ENCODE results near the gene RNH1. TPM values are rescaled to one million over a fixed set of nuclear protein-coding genes. Genes with fewer than 3 reads are reported as not detected.
"Not testable (repeated sequence)": the region's sequence is repeated elsewhere in the genome, so short reads cannot be mapped to it uniquely, and the experiment has no call there.

RNH1 gene
- total RNA-seq, 1 donor from 2014 or later: 237 TPM

DNA sequence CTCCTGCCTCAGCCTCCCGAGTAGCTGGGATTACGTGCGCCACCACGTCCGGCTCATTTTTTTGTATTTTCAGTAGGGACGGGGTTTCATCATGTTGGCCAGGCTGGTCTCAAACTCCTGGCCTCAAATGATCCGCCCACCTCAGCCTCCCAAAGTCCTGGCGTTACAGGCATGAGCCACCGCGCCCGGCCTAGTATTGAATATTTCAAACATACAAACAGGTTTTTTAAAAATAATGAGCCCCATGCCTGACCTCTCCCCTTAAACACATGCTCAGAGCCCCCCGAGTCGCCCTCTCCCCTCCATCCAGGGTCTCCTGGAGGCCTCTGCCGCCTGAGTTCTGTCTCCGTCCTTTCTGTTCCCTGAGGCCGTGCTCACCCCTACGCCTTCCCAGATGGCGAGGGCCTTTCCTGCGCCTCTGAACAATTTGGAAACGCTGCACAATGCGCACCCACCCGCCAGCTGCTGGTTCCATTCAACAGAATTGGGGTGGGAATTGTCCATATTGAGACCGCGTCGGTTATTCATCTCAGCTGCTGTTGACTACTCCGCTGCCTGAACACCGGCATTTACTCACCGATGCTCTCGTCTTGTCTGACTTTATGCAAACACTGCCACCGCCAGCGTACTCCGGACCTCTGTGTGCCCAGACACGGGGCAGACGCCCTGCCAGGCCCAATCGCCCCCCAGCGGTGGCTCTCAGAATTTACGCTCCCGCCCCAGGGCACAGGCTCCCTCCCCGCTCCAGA, 13.6 kb upstream of the RNH1 start:
- TF ChIP-seq, protein P1, sequence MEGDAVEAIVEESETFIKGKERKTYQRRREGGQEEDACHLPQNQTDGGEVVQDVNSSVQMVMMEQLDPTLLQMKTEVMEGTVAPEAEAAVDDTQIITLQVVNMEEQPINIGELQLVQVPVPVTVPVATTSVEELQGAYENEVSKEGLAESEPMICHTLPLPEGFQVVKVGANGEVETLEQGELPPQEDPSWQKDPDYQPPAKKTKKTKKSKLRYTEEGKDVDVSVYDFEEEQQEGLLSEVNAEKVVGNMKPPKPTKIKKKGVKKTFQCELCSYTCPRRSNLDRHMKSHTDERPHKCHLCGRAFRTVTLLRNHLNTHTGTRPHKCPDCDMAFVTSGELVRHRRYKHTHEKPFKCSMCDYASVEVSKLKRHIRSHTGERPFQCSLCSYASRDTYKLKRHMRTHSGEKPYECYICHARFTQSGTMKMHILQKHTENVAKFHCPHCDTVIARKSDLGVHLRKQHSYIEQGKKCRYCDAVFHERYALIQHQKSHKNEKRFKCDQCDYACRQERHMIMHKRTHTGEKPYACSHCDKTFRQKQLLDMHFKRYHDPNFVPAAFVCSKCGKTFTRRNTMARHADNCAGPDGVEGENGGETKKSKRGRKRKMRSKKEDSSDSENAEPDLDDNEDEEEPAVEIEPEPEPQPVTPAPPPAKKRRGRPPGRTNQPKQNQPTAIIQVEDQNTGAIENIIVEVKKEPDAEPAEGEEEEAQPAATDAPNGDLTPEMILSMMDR (IDR thresholded peaks at IDR 0.05): no peak
- peak; percentile 50 for DNase-seq
- Histone ChIP-seq H3K4me3 (no peak overlapping the region), H3K9me3 (no peaks in the 10 kb centered on the region), H3K27ac (no peak overlapping the region), H3K4me1 (no peaks in the 10 kb centered on the region), H3K36me3 (no peaks in the 10 kb centered on the region), H3K27me3 (ENCODE audit: low read depth) (no peaks in the 10 kb centered on the region)
- ATAC-seq: no peak
- intact Hi-C loops (cut with DNase I): no loop called here

DNA sequence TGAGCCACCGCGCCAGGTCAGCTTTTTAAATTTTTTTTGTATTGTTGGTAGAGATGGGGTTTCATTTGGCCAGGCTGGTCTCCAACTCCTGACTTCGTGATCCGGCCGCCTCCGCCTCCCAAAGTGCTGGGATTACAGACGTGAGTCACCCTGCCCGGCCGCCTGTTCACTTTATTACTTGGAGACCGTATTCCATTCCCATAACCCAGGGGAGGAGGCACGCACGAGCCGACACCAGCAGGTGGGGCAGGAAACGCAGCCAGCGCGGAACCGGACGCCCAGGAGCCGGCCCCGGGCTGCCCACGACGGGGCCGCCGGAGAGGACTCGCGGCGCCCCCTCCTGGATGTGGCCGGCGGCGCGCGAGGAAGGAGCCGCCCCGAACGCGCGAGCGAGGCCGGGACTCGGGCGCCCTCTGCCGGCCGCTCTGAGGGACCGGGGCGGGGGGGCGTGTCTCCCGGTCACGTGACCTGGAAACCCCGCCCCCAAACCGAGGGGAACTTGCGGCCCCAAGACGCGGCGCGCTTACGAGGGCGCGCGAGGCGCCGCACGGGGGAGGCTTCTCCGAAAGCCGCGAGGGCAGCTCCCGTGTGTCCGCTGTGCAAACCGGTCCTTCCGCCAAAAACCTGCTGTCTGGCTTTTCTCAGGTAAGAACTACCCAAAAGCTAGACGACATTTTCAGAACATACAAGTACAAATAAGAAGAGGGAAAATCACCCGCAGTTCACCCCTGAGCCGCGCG, 11.6 kb upstream of the RNH1 start:
- TF ChIP-seq, protein P1 (IDR thresholded peaks at IDR 0.05): no peak
- DNase-seq (peak; percentile 95), ATAC-seq (peak; percentile 98 to 100)
- H3K4me1 ChIP-seq: no peaks in the 10 kb centered on the region
- H3K27me3 ChIP-seq (ENCODE audit: low read depth): no peaks in the 10 kb centered on the region
- peaks cover 4% of the 10 kb centered on the region for H3K36me3 ChIP-seq
- no peaks in the 10 kb centered on the region for H3K9me3 ChIP-seq
- intact Hi-C loops (cut with DNase I): no loop called here
- peak overlapping the region; percentile 81 for H3K27ac ChIP-seq
- peak overlapping the region; percentile 46 for H3K4me3 ChIP-seq

DNA sequence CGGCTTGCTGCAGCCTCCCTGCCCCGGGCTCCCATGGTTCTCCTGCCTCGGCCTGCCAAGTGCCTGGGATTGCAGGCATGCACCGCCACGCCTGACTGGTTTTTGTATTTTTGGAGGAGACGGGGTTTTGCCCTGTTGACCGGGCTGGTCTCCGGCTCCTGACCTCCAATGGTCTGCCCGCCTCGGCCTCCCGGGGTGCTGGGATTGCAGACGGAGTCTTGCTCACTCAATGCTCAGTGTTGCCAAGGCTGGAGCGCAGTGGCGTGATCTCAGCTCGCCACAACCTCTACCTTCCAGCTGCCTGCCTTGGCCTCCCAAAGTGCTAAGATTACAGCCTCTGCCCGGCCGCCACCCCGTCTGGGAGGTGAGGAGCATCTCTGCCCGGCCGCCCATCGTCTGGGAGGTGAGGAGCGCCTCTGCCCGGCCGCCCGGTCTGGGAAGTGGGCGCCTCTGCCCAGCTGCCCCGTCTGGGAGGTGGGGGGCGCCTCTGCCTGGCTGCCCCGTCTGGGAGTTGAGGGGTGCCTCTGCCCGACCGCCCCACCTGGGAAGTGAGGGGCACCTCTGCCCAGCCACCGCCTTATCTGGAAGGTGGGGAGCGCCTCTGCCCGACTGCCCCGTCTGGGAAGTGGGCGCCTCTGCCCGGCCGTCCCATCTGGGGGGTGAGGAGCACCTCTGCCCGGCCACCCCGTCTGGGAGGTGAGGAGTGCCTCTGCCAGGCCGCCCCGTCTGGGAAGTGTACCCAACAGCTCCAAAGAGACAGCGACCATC, 10.1 kb upstream of the RNH1 start:
- H3K4me1 ChIP-seq; H3K27ac ChIP-seq; H3K9me3 ChIP-seq; intact Hi-C loops (cut with DNase I); H3K27me3 ChIP-seq (ENCODE audit: low read depth); H3K4me3 ChIP-seq; ATAC-seq: not testable (repeated sequence)
- H3K36me3 ChIP-seq: peaks cover 13% of the 10 kb centered on the region
- DNase-seq: peak; percentile 42

DNA sequence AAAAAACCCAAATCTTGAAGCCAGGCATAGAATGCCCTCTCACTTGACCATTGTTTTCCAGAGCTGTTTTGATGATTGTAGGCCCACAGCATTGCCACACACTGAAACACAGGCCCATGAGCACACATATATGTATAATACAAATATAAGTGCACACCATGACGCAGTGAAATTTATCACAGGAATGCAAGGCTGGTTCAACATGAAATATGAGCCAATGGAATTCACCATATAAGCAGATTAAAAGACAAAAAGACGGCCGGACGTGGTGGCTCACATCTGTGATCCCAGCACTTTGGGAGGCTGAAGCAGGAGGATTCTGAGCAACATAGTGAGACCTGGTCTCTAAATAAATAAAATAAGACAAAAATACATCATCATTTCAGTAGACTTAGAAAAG, 9.4 kb upstream of the RNH1 start:
- ATAC-seq (no peak), DNase-seq (no peak)
- Histone ChIP-seq H3K36me3 (peaks cover 16% of the 10 kb centered on the region), H3K4me1 (no peaks in the 10 kb centered on the region), H3K27ac (no peak overlapping the region), H3K4me3 (no peak overlapping the region), H3K9me3 (no peaks in the 10 kb centered on the region), H3K27me3 (ENCODE audit: low read depth) (no peaks in the 10 kb centered on the region)
- TF ChIP-seq, protein P1 (IDR thresholded peaks at IDR 0.05): no peak
- intact Hi-C loops (cut with DNase I): no loop called here

DNA sequence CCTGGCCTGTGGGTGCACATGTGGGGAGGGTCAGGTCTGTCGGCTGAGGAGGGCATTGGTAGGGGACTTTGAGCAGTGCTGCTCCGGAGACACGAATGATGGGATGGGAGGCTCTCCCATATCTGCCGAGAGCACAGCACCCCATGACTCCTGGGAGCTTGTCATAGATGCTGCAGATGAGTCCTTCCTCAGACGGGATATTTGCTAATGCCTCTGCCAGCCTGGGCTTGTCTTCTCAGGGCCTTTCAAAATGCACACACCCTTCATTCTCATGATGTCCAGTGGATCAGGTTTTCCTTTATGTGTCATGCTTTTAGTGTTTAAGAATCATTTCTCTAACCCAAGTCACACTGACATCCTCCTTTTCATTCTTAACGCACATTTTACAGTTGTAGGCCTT, 8.1 kb upstream of the RNH1 start:
- Histone ChIP-seq H3K27ac (no peak overlapping the region), H3K4me3 (no peak overlapping the region), H3K4me1 (no peaks in the 10 kb centered on the region), H3K27me3 (ENCODE audit: low read depth) (no peaks in the 10 kb centered on the region), H3K36me3 (peaks cover 23% of the 10 kb centered on the region), H3K9me3 (no peaks in the 10 kb centered on the region)
- DNase-seq (no peak), ATAC-seq (no peak)
- intact Hi-C loops (cut with DNase I): no loop called here
- TF ChIP-seq, protein P1 (IDR thresholded peaks at IDR 0.05): no peak

Data from lower lobe of right lung (tissue), 2 donors.